H54 (cell line): ENCODE results near the gene TMEM273.
A peak's percentile ranks its signal among the peaks of the same experiment; 100 is the strongest.

Experiments used
- DNase-seq: peaks from one replicate; pipeline ENCODE4 v3.0.0; 2011; ENCODE audit warnings: low spot score, mixed read lengths; ENCODE audit not compliant: insufficient read length
- FAIRE-seq: peaks from 3 replicates; lab custom pipeline; 2011; peaks lifted over from hg19 to GRCh38; lab: Jason Lieb, UNC
- POLR2A ChIP-seq: IDR thresholded peaks from 2 replicates; pipeline ENCODE4 v1.6.1; 2011; ENCODE audit warnings: low read depth, mild to moderate bottlenecking, low read length

The TMEM273 gene

DNA sequence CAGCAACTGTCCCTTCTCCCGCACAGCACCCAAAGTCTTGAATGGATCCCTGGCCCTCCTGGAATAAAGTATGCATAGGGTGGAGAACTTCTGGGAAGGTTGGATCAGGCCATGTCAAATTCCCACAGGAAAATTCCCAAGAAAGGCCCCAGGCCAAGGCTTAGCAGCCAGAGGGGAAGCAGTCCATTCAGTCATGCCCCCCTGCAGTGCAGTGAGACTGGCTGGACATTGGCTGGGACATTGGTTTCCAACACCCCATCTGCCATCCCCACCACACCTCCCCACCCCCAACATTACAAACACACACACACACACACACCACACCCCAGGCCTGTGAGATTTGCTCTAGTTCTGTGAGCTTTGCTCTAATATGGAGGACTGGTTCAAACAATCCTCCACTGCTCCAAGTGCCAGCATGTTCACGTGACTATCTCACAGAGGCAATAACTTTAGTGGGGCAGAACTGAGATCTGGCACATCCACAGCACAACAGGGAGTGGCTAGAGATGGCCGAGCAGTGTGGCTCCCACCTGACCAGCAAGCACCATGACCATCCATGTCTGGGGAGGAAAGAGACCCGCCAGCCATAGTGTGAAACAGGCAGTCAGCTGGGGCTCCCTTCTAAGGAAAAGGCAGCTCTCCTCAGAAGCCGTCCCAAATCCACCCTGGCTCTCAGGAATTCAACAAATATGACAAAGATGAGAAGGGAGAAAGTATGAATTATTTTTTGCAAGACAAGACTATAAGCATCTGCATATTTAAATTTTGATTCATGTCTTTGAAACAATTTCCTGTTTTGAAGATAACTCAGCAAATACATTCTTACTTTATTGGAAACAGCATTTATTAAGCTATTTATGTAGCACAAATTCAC, 47.6 kb downstream of the TMEM273 start:
- no peak for DNase-seq
- FAIRE-seq: no peak

DNA sequence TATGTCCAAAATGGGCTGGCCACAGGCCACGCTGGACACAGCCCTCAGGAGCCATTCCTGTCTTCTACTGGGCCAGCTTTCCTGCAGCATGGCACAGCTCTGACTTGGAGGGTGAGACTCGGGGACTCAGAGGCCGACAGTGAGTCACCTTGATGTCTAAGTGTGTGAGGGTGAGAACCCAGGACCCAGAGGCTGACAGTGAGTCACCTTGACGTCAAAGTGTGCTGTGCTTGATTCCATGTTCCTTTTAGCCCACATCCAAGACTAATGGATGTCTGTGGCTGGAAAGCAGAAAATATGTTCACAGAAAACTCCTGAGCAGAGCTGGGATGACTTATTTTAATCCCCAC, 48.4 kb downstream of the TMEM273 start:
- DNase-seq (peak; percentile 91), FAIRE-seq (no peak)
- no peak for TF ChIP-seq POLR2A

More for the DNA sequence above, 47.6 kb downstream of the TMEM273 start:
- no peak for TF ChIP-seq POLR2A

DNA sequence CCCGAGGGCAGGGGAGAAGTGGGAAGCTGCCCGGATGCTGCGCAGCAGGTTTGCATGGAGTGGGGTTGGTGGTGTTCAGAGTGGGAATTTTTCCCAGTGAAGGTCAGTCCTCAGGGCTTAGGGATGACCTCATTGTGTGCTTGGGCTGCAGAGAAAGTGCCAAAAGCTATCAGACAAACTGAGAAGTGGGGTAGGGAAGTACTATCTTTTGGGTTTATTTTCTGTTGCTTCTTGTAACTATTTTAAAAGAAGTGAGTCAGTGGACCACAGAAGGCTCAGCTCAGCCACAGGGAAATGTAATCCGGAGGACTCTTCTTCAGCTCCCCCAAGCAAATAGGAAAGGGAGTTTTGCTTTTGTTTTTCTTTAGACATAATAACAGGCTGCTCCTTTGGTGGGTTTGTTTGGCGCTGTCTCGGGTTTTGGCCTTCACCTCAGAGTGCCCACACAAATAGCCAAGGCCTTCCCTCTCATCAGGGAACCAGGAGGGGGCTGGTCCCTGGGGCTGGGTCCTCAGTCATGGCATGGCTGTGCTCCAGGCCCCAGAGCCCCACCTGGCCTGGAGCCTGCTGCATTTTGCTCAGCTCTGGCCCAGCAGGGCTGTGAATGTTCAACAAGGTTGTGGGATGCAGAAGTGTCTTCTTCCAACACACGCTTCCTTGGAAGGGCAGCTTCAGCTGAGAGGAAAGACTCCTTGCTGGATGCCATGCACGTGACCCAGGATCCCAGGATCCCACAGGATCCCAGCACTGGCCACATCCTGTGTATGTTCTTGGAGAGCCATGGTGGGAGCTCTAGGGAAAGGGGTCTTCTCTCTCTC, 49.0 kb downstream of the TMEM273 start:
- TF ChIP-seq POLR2A: no peak
- no peak for DNase-seq
- FAIRE-seq: no peak

DNA sequence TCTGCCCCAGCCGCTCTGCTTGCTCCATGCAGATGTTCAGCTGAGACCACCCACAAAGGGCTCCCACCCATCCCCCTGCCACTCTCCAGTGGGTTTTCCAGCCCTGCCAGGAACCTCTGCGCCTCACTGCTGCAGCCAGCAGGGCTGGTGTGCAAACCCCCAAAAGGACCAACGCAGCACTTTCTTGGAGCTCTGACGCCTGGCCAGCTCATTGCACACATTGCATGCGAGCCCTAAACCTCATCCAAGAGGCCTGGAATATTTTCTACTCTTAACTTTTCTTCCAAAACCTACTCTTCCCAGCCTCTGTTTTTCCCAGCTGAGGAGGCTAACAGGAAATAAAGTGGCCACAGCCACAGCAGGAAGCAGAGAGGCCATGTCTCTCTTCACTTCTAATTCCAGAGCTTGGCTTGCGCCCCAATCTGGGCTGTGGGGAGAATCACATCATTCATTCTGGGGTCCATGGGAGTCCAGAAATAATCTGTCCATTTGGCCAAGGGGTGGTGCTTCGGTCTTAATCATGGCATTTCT, 49.8 kb downstream of the TMEM273 start:
- FAIRE-seq (no peak), DNase-seq (no peak)
- no peak for TF ChIP-seq POLR2A

DNA sequence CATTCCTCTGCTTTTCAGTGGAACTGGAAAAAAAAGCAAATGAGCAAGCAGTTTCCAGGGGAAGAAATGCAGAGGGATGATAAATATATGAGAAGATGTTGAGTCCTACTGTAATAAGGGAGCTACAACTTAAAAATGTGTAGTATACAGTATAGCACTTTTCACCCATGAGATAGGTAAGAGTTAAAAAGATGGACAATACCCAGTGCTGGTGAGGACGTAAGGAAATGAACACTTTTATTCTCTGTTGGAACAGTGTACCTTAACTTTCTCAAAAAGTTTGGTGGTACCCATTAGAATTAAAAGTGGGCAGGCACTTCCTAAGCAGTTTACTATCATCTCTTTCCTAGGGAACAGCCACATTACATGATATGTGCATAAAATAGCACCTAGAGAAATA, 51.7 kb downstream of the TMEM273 start:
- TF ChIP-seq POLR2A: no peak
- DNase-seq (no peak), FAIRE-seq (no peak)

GRCh38 chr10:49135575-49136313, 52.4 kb downstream of the TMEM273 start:
- TF ChIP-seq POLR2A: no peak
- no peak for DNase-seq
- FAIRE-seq: no peak

DNA sequence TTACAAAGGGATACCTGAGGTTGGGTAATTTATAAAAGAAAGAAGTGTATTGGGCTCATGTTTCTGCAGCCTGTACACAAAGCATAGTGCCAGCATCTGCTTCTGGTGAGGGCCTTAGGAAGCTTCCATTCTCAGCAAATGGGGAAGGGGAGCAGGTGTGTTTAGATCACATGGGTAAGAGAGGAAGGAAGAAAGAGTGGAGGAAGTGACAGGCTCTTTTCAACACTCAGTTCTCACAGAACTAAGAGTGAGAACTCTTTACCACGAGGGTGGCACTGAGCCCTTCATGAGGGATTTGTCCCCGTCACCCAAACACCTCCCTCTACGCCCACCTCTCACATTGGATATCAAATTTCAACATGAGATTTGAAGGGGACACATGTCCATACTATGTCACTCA, 53.9 kb downstream of the TMEM273 start:
- no peak for TF ChIP-seq POLR2A
- FAIRE-seq: no peak

DNA sequence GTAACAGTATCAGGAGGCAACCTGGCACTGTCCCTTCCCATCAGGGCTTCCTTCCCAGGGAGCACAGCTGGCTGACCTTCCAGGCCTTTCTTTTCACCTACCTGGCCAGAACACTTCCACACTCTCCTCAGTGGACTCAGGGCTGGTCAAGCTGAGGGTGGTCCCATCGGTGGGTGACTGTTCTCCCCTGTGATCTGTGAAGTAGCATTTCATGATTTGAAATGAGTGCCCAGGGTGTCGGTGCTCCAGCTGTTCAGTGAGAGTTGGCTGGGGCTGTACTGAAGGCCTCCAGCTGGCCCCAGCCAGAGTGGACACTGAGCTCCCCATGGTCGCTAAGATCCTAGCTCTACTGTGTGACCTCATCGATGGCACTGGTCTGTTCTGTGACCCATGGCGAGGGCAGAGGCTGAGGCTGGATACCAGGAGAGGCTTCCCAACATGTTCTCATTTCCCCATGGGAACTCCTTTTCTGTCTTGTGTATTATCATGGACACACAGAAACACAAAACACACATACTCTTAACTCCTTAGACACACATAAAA, 54.4 kb downstream of the TMEM273 start, which contains the start of gene FAM170B:
TSS of gene FAM170B (minus strand) at position 316 of the 543 bp plus-strand sequence. CDS start at position 213, 103 bp downstream.
- no peak for DNase-seq
- TF ChIP-seq POLR2A: no peak
- no peak for FAIRE-seq

More for the DNA sequence above, 53.9 kb downstream of the TMEM273 start:
- DNase-seq: no peak

DNA sequence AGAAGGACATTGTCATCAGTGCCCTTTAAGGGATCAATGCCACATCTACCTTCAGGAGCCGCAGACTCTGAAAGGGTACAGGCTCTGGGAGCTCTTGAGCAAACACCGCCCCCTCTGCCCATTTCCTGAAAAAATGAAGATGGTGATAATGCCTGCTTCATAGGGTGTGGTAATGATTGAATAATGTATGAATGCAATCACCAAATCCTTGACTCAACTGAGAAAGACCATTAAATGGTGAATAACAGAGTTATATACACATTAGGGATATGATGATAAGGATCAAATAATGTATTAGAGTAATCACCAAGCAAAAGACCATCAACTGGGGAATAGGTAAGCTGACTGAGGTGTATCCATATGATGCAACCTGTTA, 55.8 kb downstream of the TMEM273 start:
- DNase-seq: no peak
- no peak for FAIRE-seq
- no peak for TF ChIP-seq POLR2A

- FAIRE-seq: no peak
- no peak for DNase-seq
- no peak for TF ChIP-seq POLR2A
These were observed 56.5 kb downstream of the TMEM273 start for GRCh38 chr10:49131507-49132361.

GRCh38 chr10:49129376-49129775, 58.8 kb downstream of the TMEM273 start:
- FAIRE-seq: no peak
- TF ChIP-seq POLR2A: no peak
- DNase-seq: no peak

DNA sequence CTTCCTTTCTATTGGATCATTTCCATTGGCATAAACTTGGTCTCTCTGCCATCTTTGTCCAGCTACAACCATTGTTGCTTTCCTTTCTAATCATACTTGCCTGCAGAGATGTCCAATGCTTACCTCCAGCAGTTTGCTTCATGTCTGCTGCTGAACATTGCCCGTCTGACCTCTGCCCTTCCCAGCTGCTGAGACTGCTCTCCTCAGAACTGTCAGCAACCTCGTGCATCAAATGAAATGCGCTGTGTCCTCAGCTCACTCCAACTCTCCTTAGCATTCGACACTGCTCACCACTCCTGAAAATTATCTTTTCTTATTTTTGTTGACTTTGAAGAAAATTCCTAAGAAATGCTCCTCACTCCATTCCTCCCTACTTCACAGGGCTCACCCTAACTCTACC, 59.3 kb downstream of the TMEM273 start:
- no peak for FAIRE-seq
- DNase-seq: no peak

More for the DNA sequence above, 59.3 kb downstream of the TMEM273 start:
- TF ChIP-seq POLR2A: no peak
